HepG2 (cell line): ENCODE data around the gene PTPRQ. TPM values are rescaled to one million over a fixed set of nuclear protein-coding genes. Genes with fewer than 3 reads are reported as not detected.

ENCODE experiments used
- ATAC-seq: fragments of 200-7000 bp; cut with Tn5 transposase; 3 replicates; pipeline ENCODE4 v1.9.1; 2020; ENCODE audit warnings: mild to moderate bottlenecking, moderate library complexity
- BruUV-seq: library from RNA; stranded (reverse); fragments of 400-500 nt; replicated peaks from 2 replicates; lab custom pipeline; 2021; lab: Mats Ljungman, UMichigan
- CTCF ChIA-PET: fragments of 300-600 bp; formaldehyde crosslinking; extraction: SDS; loops from one replicate; lab custom pipeline; 2021; ENCODE audit warnings: low total read pairs, inconsistent platforms, low intra/inter-chr PET ratio; lab: Yijun Ruan, JAX
- POLR2A ChIA-PET: fragments of 350-600 bp; sonication (Branson Sonifier 250); formaldehyde crosslinking; loops from one replicate; lab custom pipeline; 2020; ENCODE audit warnings: antibody characterized with exemption, inconsistent platforms; lab: Yijun Ruan, JAX
- DNase-seq: peaks from one replicate; pipeline ENCODE4 v3.0.0-alpha.2; 2015; ENCODE audit warnings: low spot score
- FAIRE-seq: peaks from 3 replicates; lab custom pipeline; 2011; peaks lifted over from hg19 to GRCh38; lab: Jason Lieb, UNC
- H2AFZ ChIP-seq: one replicate; pipeline ENCODE4 v1.6.1; 2011; ENCODE audit warnings: low read length, inconsistent platforms
- H3K27ac ChIP-seq: fragments of 300-600 bp; 3 replicates; pipeline ENCODE4 v1.8.0; 2011; ENCODE audit warnings: mixed run types, mild to moderate bottlenecking, mixed read lengths, low read length, inconsistent platforms; ENCODE audit not compliant: insufficient read depth; ENCODE audit errors: extremely low read length
- H3K27me3 ChIP-seq, 2 experiments: fragments of 200-600 bp in 1 of 2; 2 replicates in 1 of 2; 3 replicates in 1 of 2; pipeline versions ENCODE4 v1.6.0 to v1.8.0; 2011; ENCODE audit warnings: low read length in 2 of 2, mild to moderate bottlenecking in 2 of 2, moderate library complexity in 2 of 2, inconsistent platforms in 1 of 2; ENCODE audit not compliant: insufficient read depth in 2 of 2, control insufficient read depth in 1 of 2
- H3K36me3 ChIP-seq, 2 experiments: fragments of 200-600 bp in 1 of 2; replicated peaks in 1 of 2; 2 replicates in 1 of 2; 3 replicates in 1 of 2; pipeline versions ENCODE4 v1.5.1 to v1.8.0; 2011; ENCODE audit warnings: low read length in 2 of 2, inconsistent platforms in 1 of 2; ENCODE audit not compliant: insufficient read depth in 2 of 2, control insufficient read depth in 1 of 2
- H3K4me1 ChIP-seq: 2 replicates; pipeline ENCODE4 v1.5.1; 2012; ENCODE audit warnings: low read length, inconsistent platforms; ENCODE audit not compliant: insufficient read depth
- H3K4me2 ChIP-seq: 2 replicates; pipeline ENCODE4 v1.6.0; 2011; ENCODE audit warnings: low read depth, low read length, inconsistent platforms
- H3K4me3 ChIP-seq, 3 experiments: fragments of 200-600 bp in 1 of 3; sonication (generic), shearing (Covaris generic) in 1 of 3; replicated peaks in 1 of 3; 2 replicates each; pipeline ENCODE4 v1.5.1; 2011 to 2016; ENCODE audit warnings: low read length in 3 of 3, inconsistent platforms in 2 of 3, low read depth in 2 of 3, mild to moderate bottlenecking in 2 of 3, control low read depth in 1 of 3, mixed read lengths in 1 of 3; ENCODE audit not compliant: insufficient read depth in 1 of 3
- H3K79me2 ChIP-seq: one replicate; pipeline ENCODE4 v1.6.1; 2011; ENCODE audit warnings: low read length, inconsistent platforms; ENCODE audit not compliant: insufficient read depth
- H3K9ac ChIP-seq: 2 replicates; pipeline ENCODE4 v1.6.0; 2011; ENCODE audit warnings: mild to moderate bottlenecking, low read depth, low read length, inconsistent platforms; ENCODE audit not compliant: insufficient read depth
- H3K9me3 ChIP-seq: 2 replicates; pipeline ENCODE4 v1.5.1; 2012; ENCODE audit warnings: mild to moderate bottlenecking, low read length
- H4K20me1 ChIP-seq: 2 replicates; pipeline ENCODE4 v1.6.0; 2011; ENCODE audit warnings: inconsistent platforms, mild to moderate bottlenecking, low read length, moderate library complexity; ENCODE audit not compliant: insufficient read depth
- DR1 ChIP-seq: sonication (generic); formaldehyde crosslinking; IDR thresholded peaks from 2 replicates; pipeline ENCODE4 v1.8.0; 2021; ENCODE audit warnings: mild to moderate bottlenecking, missing genetic modification reagents, inconsistent platforms
- HDAC2 ChIP-seq: sonication (generic); formaldehyde crosslinking; IDR thresholded peaks from 2 replicates; pipeline ENCODE4 v1.4.0; 2020; ENCODE audit warnings: missing genetic modification reagents
- LCORL ChIP-seq, 2 experiments: fragments of 450-650 bp in 1 of 2; sonication (generic) in 1 of 2; formaldehyde crosslinking in 1 of 2; IDR thresholded peaks; 2 replicates each; pipeline versions ENCODE4 v1.5.0 to v1.6.1; 2017 to 2020; ENCODE audit warnings: antibody characterized with exemption in 1 of 2, missing genetic modification reagents in 1 of 2
- NCOA5 ChIP-seq: sonication (generic); formaldehyde crosslinking; IDR thresholded peaks from 2 replicates; pipeline ENCODE4 v1.4.0; 2020; ENCODE audit warnings: missing genetic modification reagents
- NPAS2 ChIP-seq: sonication (generic); formaldehyde crosslinking; IDR thresholded peaks from 2 replicates; pipeline ENCODE4 v1.8.0; 2022; ENCODE audit warnings: mild to moderate bottlenecking, missing genetic modification reagents, borderline replicate concordance
- ZIK1 ChIP-seq: sonication (generic); formaldehyde crosslinking; IDR thresholded peaks from 2 replicates; pipeline ENCODE4 v1.5.0; 2020; ENCODE audit warnings: mild to moderate bottlenecking, low read depth, missing genetic modification reagents, borderline replicate concordance
- WGBS: methylation state at CpG from one replicate; pipeline ENCODE4 v1.1.6; 2017; ENCODE audit warnings: low lambda C conversion rate; 5-methylcytosine and 5-hydroxymethylcytosine counted together
- in situ Hi-C: cut with HindIII; loops from 2 replicates; pipeline ENCODE4 v1.10.0; 2017; ENCODE audit warnings: low pct_unique_long_range_greater_than_20kb; ENCODE audit not compliant: extremely low pct_ligation_motif_present
- intact Hi-C: fragments of 100-400 bp; cut with micrococcal nuclease; formaldehyde crosslinking; loops from one replicate; pipeline ENCODE4 v1.10.0; 2022; ENCODE audit not compliant: unreplicated experiment
- polyA plus RNA-seq, 8 experiments: library from polyadenylated mRNA; depleted of rRNA in 3 of 8; stranded (reverse) in 7 of 8; unstranded in 1 of 8; fragments of >200 nt; fragmentation: Illumina TruSeq in 4 of 8; extraction: Trizol in 4 of 8; gene quantifications; 2 replicates each; pipeline versions ENCODE4 v1.2.1 to v1.2.3, GENCODE V29; 2011 to 2016; ENCODE audit warnings: low read depth in 4 of 8, missing spikeins in 1 of 8, mixed read lengths in 1 of 8; ENCODE audit not compliant: insufficient read depth in 1 of 8
- total RNA-seq, 5 experiments: library from RNA; depleted of rRNA; stranded (reverse); fragments of >200 nt; fragmentation: Illumina TruSeq; extraction: Trizol; gene quantifications; 2 replicates each; pipeline ENCODE4 v1.2.3, GENCODE V29; 2016; ENCODE audit warnings: low read depth in 1 of 5
- TF ChIP-seq, protein P1 (sequence below): sonication (generic); formaldehyde crosslinking; IDR thresholded peaks from one replicate; pipeline ENCODE4 v1.5.1; 2020; ENCODE audit warnings: mild to moderate bottlenecking, missing genetic modification reagents; ENCODE audit errors: not compliant biosample characterization
- TF ChIP-seq, protein P2 (sequence below): sonication (generic); formaldehyde crosslinking; IDR thresholded peaks from 2 replicates; pipeline ENCODE4 v1.4.0; 2020; ENCODE audit warnings: missing genetic modification reagents
- TF ChIP-seq, protein P3 (sequence below): IDR thresholded peaks from 2 replicates; pipeline ENCODE4 v1.6.1; 2012; ENCODE audit warnings: low read length, improper control_type of control experiment

The PTPRQ gene
- total and polyA plus RNA-seq, 2 of the 13 experiments (the other 11 are each of a cell fraction or from before 2014, with no cell fraction given), result not detected

DNA sequence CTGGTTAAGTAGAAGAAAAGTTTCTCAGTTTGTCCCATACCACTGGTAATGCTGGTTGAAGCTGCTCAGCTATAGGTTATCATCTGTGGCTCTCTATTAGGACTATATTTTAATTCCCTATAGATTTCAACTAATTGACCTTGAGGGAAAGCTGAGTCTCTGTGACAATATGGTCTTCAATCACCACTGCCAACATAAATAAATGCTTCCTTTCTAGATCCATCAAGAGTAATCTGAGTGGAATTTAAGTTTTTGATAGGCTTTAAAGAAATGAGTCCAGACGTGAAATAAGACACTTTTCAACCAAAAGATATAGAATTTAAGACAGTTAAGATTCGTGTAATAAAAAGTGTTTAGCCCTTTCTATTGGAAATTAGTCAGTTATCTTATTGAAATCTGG, 199.9 kb downstream of the PTPRQ start (continued):
- TF ChIP-seq, protein P1, sequence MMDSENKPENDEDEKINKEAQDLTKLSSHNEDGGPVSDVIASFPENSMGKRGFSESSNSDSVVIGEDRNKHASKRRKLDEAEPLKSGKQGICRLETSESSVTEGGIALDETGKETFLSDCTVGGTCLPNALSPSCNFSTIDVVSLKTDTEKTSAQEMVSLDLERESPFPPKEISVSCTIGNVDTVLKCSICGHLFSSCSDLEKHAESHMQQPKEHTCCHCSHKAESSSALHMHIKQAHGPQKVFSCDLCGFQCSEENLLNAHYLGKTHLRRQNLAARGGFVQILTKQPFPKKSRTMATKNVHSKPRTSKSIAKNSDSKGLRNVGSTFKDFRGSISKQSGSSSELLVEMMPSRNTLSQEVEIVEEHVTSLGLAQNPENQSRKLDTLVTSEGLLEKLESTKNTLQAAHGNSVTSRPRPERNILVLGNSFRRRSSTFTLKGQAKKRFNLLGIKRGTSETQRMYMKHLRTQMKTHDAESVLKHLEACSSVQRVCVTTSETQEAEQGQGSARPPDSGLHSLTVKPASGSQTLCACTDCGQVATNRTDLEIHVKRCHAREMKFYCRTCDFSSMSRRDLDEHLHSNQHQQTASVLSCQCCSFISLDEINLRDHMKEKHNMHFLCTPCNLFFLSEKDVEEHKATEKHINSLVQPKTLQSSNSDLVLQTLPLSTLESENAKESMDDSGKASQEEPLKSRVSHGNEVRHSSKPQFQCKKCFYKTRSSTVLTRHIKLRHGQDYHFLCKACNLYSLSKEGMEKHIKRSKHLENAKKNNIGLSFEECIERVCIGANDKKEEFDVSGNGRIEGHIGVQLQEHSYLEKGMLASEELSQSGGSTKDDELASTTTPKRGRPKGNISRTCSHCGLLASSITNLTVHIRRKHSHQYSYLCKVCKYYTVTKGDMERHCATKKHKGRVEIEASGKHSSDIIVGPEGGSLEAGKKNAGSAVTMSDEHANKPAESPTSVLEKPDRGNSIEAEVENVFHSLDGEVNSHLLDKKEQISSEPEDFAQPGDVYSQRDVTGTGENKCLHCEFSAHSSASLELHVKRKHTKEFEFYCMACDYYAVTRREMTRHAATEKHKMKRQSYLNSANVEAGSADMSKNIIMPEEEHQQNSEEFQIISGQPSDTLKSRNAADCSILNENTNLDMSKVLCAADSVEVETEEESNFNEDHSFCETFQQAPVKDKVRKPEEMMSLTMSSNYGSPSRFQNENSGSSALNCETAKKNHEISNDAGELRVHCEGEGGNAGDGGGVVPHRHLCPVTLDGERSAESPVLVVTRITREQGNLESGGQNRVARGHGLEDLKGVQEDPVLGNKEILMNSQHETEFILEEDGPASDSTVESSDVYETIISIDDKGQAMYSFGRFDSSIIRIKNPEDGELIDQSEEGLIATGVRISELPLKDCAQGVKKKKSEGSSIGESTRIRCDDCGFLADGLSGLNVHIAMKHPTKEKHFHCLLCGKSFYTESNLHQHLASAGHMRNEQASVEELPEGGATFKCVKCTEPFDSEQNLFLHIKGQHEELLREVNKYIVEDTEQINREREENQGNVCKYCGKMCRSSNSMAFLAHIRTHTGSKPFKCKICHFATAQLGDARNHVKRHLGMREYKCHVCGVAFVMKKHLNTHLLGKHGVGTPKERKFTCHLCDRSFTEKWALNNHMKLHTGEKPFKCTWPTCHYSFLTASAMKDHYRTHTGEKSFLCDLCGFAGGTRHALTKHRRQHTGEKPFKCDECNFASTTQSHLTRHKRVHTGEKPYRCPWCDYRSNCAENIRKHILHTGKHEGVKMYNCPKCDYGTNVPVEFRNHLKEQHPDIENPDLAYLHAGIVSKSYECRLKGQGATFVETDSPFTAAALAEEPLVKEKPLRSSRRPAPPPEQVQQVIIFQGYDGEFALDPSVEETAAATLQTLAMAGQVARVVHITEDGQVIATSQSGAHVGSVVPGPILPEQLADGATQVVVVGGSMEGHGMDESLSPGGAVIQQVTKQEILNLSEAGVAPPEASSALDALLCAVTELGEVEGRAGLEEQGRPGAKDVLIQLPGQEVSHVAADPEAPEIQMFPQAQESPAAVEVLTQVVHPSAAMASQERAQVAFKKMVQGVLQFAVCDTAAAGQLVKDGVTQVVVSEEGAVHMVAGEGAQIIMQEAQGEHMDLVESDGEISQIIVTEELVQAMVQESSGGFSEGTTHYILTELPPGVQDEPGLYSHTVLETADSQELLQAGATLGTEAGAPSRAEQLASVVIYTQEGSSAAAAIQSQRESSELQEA (CRISPR knock-in tag), result no peak
- TF ChIP-seq NCOA5 (no peak), NPAS2 (CRISPR knock-in tag) (no peak), DR1 (CRISPR knock-in tag) (no peak)

DNA sequence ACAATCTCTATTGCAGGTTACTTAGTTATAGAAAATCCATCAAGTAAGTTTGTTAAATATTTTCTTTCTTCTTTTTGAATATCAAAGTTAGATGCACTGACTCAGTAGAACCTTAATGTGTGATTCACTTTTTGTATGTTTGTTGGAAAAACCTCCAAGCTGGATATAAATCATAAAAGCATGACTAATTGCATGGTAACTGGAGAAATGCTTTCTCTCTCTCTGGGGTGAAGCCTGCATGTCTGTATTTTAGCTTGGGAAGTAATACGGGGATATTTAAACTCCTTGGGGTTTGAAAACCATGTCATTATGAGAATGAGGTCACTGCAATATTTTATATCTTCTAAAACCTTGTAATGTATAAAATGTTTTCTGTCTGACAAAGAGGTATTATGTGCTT, 204.8 kb downstream of the PTPRQ start:
- Histone ChIP-seq H3K4me2 (no peak overlapping the region), H3K4me3 (no peak overlapping the region), H3K4me1 (no peaks in the 10 kb centered on the region), H4K20me1 (no peaks in the 10 kb centered on the region), H3K36me3 (no peaks in the 10 kb centered on the region), H2AFZ (no peak overlapping the region), H3K79me2 (no peaks in the 10 kb centered on the region), H3K9ac (no peak overlapping the region), H3K27ac (no peak overlapping the region), H3K9me3 (no peaks in the 10 kb centered on the region), H3K27me3 (no peaks in the 10 kb centered on the region)
- ATAC-seq, result no peak
- no peak for DNase-seq
- ChIA-PET POLR2A (no interaction called here), CTCF (no interaction called here)
- no TSS peak for BruUV-seq
- intact Hi-C loops (no loop called here), in situ Hi-C loops (no loop called here)
- WGBS, result 36% methylated on average over 1 of the region's 1 CpG
- no peak for FAIRE-seq
- TF ChIP-seq LCORL (IDR thresholded peaks at IDR 0.05), result no peak
- no peak for TF ChIP-seq LCORL (CRISPR knock-in tag; IDR thresholded peaks at IDR 0.05)
- TF ChIP-seq, protein P2, sequence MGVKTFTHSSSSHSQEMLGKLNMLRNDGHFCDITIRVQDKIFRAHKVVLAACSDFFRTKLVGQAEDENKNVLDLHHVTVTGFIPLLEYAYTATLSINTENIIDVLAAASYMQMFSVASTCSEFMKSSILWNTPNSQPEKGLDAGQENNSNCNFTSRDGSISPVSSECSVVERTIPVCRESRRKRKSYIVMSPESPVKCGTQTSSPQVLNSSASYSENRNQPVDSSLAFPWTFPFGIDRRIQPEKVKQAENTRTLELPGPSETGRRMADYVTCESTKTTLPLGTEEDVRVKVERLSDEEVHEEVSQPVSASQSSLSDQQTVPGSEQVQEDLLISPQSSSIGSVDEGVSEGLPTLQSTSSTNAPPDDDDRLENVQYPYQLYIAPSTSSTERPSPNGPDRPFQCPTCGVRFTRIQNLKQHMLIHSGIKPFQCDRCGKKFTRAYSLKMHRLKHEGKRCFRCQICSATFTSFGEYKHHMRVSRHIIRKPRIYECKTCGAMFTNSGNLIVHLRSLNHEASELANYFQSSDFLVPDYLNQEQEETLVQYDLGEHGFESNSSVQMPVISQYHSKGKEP (CRISPR knock-in tag), result no peak
- TF ChIP-seq ZIK1 (CRISPR knock-in tag), result no peak
- TF ChIP-seq HDAC2 (CRISPR knock-in tag), result no peak
- TF ChIP-seq, protein P3, sequence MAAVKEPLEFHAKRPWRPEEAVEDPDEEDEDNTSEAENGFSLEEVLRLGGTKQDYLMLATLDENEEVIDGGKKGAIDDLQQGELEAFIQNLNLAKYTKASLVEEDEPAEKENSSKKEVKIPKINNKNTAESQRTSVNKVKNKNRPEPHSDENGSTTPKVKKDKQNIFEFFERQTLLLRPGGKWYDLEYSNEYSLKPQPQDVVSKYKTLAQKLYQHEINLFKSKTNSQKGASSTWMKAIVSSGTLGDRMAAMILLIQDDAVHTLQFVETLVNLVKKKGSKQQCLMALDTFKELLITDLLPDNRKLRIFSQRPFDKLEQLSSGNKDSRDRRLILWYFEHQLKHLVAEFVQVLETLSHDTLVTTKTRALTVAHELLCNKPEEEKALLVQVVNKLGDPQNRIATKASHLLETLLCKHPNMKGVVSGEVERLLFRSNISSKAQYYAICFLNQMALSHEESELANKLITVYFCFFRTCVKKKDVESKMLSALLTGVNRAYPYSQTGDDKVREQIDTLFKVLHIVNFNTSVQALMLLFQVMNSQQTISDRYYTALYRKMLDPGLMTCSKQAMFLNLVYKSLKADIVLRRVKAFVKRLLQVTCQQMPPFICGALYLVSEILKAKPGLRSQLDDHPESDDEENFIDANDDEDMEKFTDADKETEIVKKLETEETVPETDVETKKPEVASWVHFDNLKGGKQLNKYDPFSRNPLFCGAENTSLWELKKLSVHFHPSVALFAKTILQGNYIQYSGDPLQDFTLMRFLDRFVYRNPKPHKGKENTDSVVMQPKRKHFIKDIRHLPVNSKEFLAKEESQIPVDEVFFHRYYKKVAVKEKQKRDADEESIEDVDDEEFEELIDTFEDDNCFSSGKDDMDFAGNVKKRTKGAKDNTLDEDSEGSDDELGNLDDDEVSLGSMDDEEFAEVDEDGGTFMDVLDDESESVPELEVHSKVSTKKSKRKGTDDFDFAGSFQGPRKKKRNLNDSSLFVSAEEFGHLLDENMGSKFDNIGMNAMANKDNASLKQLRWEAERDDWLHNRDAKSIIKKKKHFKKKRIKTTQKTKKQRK, result no peak
